NCI-H2227 treated with DMSO at 0.1 percent for 48 hours (cell line): Measurements from ENCODE around the gene EPSTI1.
"Not testable (repeated sequence)": the region's sequence is repeated elsewhere in the genome, so short reads cannot be mapped to it uniquely, and the experiment has no call there.

Experiments used
- DNase-seq: peaks from one replicate; lab custom pipeline; 2025; lab: John Stamatoyannopoulos, UW

The EPSTI1 gene

DNA sequence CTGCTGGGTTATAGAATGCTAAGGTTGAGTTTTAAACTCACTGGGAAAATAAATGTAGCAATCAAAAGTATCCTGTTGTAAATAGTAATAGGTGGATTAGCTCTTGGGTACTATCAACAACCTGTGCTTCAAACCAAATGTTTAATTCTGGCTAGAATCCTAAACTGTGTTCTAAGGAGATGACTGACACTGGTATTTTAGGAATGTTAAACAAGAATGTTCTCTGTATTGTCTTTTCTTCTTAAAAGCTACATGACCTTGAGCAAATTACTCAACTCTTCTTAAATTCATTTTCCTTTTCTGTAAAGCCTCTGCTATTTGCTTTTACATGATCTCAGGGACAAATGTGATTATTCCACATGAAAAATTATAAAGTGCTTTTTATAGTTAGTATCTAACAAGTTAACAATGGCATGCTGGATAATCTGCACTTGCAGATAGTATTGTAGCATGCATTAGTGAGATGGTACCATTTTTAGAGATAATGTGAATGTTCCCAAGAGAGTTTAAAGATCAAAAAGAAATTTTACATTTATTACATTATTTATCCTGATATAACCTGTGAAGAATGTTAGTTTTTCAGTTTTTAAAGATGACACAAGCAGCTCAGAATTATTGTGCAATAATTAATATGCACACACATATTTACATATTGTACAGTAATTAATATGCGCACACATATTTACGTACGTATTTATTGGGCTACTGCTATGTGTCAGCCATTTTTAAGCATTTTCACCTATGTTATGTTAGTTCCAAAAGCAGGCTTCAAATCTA, 13.6 kb upstream of the EPSTI1 start:
- no peak for DNase-seq

DNA sequence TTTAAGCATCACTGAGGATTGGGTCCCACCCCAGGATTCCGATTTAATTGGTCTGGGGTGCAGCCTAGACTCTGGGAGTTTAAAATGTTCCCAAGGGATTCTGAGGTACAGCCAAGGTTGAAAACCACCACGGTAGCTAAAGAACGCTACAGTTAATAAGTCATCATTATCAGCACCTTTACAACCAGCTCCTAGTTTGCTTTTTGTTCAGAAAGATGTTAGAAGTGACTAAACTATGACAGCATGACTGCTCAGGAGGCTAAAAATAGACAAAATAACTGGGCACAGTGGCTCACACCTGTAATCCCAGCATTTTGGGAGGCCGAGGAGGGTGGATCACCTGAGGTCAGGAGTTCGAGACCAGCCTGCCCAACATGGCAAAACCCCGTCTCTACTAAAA, 11.7 kb upstream of the EPSTI1 start:
- DNase-seq: no peak

GRCh38 chr13:43003010-43003409, 11.0 kb upstream of the EPSTI1 start:
- no peak for DNase-seq

GRCh38 chr13:43002021-43002420, 10.0 kb upstream of the EPSTI1 start:
- DNase-seq: no peak

DNA sequence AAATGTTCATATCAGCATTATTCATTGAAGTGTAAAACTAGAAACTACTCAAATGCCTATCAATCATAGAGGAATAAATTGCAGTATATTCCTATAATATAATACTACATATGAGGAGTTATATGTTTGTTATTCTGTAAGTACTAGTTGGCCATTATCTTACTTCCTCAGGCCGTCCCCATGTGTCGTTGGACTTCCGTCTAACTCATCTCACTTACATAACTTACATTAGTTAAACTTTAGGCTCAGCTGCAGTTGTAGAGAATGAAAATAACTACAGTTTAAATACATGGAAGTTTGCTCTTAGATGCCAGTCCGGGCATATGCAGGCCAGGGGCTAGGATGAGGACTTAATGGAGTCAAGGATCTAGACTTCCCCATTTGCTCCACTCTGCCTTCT, 8.6 kb upstream of the EPSTI1 start:
- DNase-seq: no peak

DNA sequence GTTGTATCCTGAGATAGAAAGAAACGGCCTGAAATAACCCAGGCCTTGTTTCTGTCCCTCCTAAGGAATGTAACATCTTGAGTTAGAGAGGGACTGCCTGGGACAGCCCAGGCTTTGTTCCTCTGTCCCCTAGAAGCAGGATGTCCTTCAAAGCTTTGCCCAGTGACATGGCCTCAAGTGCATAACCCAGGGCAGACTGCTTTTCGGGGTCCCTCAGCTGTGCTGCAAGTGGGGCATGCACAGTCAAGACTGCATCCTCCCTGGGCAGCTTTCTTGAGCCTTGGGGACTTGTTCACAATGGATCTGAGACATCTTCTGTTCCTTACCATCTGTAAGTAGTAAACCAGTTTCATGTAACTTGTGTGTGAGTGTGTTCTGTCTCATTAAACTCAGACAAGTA, 7.5 kb upstream of the EPSTI1 start:
- no peak for DNase-seq

GRCh38 chr13:42997381-42997780, 5.3 kb upstream of the EPSTI1 start:
- DNase-seq: no peak

DNA sequence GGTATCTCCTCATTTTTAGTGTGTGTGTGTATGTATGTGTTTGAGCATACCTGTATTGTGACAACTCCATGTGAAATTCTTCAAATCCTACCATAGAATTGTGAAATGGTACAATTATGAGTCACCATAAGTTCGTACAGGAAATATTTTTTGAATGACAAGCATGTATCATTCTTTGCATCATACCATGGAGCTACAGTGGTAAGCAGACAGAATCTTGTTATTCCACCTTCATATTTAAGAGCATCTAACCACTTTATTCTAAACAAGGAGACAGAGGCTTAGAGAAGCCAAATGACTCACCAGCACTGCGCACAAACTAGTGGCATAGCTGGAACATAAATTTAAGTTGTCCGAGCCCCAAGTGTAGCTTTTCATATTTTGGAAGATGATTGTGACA, 4.5 kb upstream of the EPSTI1 start:
- no peak for DNase-seq

- no peak for DNase-seq
Observed at GRCh38 chr13:42994878-42995277, 2.8 kb upstream of the EPSTI1 start.

- DNase-seq: no peak
Observed at GRCh38 chr13:42992764-42993122, 702 bp upstream of the EPSTI1 start.

DNA sequence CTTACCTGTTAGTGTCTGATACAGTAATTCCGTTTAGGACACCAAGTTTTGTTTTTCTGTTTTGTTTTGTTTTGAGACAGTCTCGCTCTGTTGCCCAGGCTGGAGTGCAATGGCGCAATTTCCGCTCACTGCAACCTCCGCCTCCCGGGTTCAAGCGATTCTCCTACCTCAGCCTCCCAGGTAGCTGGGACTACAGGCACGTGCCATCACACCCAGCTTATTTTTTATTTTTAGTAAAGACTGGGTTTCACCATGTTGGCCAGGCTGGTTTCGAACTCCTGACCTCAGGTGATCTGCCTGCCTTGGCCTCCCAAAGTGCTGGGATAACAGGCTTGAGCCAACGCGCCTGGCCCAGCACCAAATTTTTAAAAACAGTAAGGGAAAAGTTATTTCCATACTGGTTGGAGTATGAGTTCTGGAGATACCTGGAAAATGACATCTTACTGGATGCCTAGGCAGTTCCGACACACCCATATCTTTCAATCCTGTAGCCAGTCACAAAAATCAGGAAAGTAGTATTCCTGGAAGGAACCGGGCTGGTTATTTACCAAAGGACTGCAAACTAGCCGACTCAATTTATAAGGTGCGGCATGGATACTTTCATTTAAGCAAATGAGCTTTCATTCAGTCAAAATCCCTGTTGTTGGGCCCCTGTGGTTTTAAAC, 676 bp downstream of the EPSTI1 start:
- not testable (repeated sequence) for DNase-seq

DNA sequence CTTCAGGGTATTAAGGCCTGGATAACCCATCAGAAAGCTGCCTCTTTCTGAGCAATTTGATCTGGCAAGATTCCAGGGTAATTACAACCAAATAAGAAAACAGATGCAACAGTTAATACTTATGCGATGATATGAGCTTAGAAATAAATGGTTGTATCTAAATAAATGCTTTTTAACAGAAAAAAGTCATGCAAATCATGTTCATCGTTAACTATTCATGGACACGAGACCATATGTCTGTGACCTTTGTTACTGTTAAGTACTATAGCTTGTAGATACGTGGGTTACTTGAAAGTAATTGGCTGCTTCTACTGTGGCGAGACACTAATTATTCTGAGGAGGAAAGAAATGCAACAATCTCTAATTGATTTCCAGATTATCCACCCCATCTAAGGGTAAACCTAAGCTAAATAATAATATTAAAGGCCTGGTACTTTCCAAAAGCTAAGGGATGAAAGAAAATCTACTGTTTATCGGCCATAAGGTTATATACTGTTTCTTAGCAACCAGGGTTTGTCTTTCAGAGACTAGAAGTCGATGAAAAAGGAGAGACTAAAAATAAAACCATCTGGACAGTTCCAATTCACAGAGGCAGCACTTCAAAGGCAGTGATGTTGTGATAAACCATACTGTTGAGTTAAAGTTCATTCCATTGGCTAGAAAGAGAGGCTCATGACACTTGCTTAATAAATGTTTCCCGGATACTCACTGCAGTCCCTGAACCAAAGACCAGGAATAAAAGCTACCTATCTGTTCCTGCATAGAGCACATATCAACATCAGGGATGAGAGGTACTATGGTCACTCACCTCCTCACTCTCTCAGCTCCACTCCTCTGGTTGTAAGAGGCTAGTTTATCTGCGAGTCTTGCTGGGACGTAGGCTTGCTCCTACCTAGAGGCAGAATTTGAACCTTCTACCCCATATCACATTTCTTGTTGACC, 1.5 kb downstream of the EPSTI1 start:
- DNase-seq: peak; percentile 40

DNA sequence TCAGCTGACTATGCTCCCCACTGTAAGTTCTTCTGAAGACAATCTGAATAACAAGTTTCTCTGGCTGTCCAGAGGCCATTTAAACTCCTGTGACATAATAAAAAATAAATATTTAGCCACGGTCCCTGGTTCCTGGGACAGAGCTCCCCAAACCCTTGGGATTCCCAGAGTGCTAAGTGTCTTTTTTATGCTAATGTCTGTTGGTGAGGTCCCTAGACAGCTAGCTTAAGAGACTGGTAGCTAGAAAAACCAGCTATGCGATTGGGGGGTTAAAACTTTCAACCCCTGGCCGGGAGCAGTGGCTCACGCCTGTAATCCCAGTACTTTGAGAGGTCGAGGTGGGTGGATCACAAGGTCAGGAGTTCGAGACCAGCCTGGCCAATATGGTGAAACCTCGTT, 5.9 kb downstream of the EPSTI1 start:
- no peak for DNase-seq

GRCh38 chr13:42985312-42986175, 6.5 kb downstream of the EPSTI1 start:
- no peak for DNase-seq

DNA sequence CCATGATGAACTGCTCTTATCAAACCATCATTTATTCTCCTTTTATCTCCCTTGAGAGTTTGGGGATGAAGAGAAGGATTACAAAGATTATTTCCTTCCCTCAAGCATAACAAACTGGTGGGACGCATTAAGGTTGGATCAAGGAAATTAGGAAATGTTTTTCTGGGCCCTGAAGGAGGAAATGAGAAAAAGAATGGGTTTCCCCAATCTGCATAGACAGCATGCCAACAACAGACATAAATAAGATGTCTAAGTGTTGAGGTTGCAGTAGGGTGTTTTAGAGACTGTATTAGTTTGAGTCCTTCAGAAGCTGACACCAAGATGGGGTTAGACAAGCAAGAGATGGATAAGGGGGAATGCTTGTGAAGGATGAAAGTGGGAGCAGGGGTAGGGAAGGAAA, 7.3 kb downstream of the EPSTI1 start:
- DNase-seq: no peak

DNA sequence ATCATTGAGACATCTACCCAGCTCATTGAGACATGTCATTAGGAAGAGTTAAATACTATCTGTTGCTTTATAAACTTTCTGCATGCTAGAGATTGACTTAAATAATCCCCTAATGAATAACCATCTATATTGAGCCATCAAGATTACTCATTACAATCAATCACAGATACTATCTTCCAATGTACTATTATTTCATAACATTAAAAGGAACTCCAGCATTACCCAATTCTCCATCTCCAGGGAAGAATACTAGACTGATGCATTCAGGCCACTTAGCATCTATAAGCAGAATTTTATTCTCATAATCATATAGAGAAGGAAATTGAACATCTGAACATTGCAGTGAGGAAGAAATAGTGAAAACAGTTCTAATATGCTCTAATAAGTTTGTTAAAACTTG, 8.0 kb downstream of the EPSTI1 start:
- no peak for DNase-seq

DNA sequence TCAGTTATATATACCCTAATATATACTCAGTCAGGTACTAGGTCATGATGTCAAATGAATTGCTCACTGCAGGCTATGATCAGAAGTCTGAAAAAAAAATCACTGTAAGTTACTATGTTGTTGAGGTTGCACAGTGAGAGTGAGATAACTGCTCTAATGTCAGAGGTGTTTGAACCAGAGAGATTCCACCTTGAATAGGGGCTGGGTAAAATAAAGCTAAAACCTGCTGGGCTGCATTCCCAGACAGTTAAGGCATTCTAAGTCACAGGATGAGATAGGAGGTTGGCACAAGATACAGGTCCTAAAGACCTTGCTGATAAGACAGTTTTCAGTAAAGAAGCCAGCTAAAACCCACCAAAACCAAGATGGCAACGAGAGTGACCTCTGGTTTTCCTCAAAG, 10.2 kb downstream of the EPSTI1 start:
- DNase-seq: no peak

GRCh38 chr13:42981317-42981716, 10.7 kb downstream of the EPSTI1 start:
- no peak for DNase-seq

GRCh38 chr13:42977219-42977659, 14.8 kb downstream of the EPSTI1 start:
- no peak for DNase-seq

- DNase-seq: no peak
Observed at GRCh38 chr13:42976066-42976465, 16.0 kb downstream of the EPSTI1 start.

DNA sequence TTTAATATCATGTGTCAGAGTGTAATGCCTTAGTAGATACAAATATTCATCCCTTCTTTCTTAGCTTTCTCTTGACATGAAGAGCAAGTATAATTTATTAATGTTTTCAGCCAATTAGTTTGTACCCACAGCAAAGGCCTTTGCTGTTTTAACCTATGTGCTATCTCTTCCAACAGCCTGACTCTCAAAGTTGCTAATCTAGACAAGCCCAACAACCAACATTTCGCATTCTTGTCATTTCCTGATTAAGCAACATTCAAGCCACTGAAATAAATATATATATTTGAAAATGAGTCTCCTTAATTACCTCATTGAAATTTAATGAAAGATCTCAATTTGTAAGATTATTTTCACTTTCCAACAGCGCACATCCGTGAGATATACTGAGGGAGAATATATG, 18.5 kb downstream of the EPSTI1 start:
- no peak for DNase-seq
